Keratinocyte (primary cell): ENCODE data around the gene PSD2. TPM values are rescaled to one million over a fixed set of nuclear protein-coding genes. Genes with fewer than 3 reads are reported as not detected.

Experiments used
- DNase-seq: peaks from one replicate; pipeline ENCODE4 v3.0.0-alpha.2; 2011; ENCODE audit warnings: low read depth, missing footprints, low spot score
- FAIRE-seq: peaks from 2 replicates; lab custom pipeline; 2011; peaks lifted over from hg19 to GRCh38; lab: Jason Lieb, UNC
- H2AFZ ChIP-seq: 2 replicates; pipeline ENCODE4 v1.6.0; 2012; ENCODE audit warnings: low read length, control low read depth, inconsistent platforms; ENCODE audit not compliant: control insufficient read depth
- H3K27ac ChIP-seq: 2 replicates; pipeline ENCODE4 v1.5.1; 2011; ENCODE audit warnings: low read length; ENCODE audit not compliant: control insufficient read depth, insufficient read depth
- H3K27me3 ChIP-seq: 3 replicates; pipeline ENCODE4 v1.6.0; 2011; ENCODE audit warnings: low read length; ENCODE audit not compliant: control insufficient read depth, insufficient read depth; ENCODE audit errors: extremely low read depth
- H3K36me3 ChIP-seq, 2 experiments: 2 replicates in 1 of 2; 3 replicates in 1 of 2; pipeline ENCODE4 v1.5.1; 2011; ENCODE audit warnings: low read length in 2 of 2, mild to moderate bottlenecking in 1 of 2; ENCODE audit not compliant: control insufficient read depth in 2 of 2, insufficient read depth in 2 of 2; ENCODE audit errors: extremely low read depth in 1 of 2
- H3K4me1 ChIP-seq: 3 replicates; pipeline ENCODE4 v1.5.1; 2011; ENCODE audit warnings: low read length; ENCODE audit not compliant: control insufficient read depth, insufficient read depth; ENCODE audit errors: extremely low read depth
- H3K4me2 ChIP-seq: 3 replicates; pipeline ENCODE4 v1.6.0; 2011; ENCODE audit warnings: low read depth, low read length; ENCODE audit not compliant: control insufficient read depth, insufficient read depth; ENCODE audit errors: extremely low read depth
- H3K4me3 ChIP-seq, 3 experiments: fragments of 200-600 bp in 1 of 3; sonication (generic) in 1 of 3; 2 replicates in 2 of 3; 3 replicates in 1 of 3; pipeline ENCODE4 v1.5.1; 2011 to 2016; ENCODE audit warnings: low read length in 3 of 3, mild to moderate bottlenecking in 3 of 3, control low read depth in 2 of 3, inconsistent platforms in 1 of 3, low read depth in 1 of 3, mixed read lengths in 1 of 3, mixed run types in 1 of 3, moderate library complexity in 1 of 3; ENCODE audit not compliant: control insufficient read depth in 2 of 3, insufficient read depth in 2 of 3; ENCODE audit errors: extremely low read depth in 1 of 3
- H3K79me2 ChIP-seq: 2 replicates; pipeline ENCODE4 v1.6.0; 2012; ENCODE audit warnings: low read length; ENCODE audit not compliant: control insufficient read depth, insufficient read depth
- H3K9ac ChIP-seq: 3 replicates; pipeline ENCODE4 v1.6.0; 2011; ENCODE audit warnings: low read length; ENCODE audit not compliant: control insufficient read depth, insufficient read depth; ENCODE audit errors: extremely low read depth
- H3K9me1 ChIP-seq: 3 replicates; pipeline ENCODE4 v1.6.0; 2011; ENCODE audit warnings: low read length; ENCODE audit not compliant: control insufficient read depth, insufficient read depth; ENCODE audit errors: extremely low read depth
- H3K9me3 ChIP-seq: 2 replicates; pipeline ENCODE4 v1.5.1; 2012; ENCODE audit warnings: low read depth, low read length; ENCODE audit not compliant: control insufficient read depth
- H4K20me1 ChIP-seq: 3 replicates; pipeline ENCODE4 v1.6.0; 2011; ENCODE audit warnings: low read length; ENCODE audit not compliant: control insufficient read depth, insufficient read depth; ENCODE audit errors: extremely low read depth
- EZH2 ChIP-seq: IDR thresholded peaks from one replicate; pipeline ENCODE4 v1.6.1; 2012; ENCODE audit warnings: inconsistent platforms, mild to moderate bottlenecking, low read length, moderate library complexity
- dilution Hi-C: fragments of 300-500 bp; cut with MboI; formaldehyde crosslinking; loops from one replicate; pipeline ENCODE4 v1.7.0; 2020; ENCODE audit warnings: low sequenced_read_pairs; ENCODE audit not compliant: extremely low pct_ligation_motif_present
- polyA plus RNA-seq, 5 experiments: library from polyadenylated mRNA; depleted of rRNA in 3 of 5; stranded (reverse) in 3 of 5; stranded (forward) in 1 of 5; unstranded in 1 of 5; fragments of >200 nt; gene quantifications; 1 replicate in 1 of 5; 2 replicates in 3 of 5; 3 replicates in 1 of 5; pipeline versions ENCODE4 v1.2.1 to v1.2.3, GENCODE V29; 2011 to 2012; ENCODE audit warnings: missing spikeins in 2 of 5, low read depth in 1 of 5, low replicate concordance in 1 of 5
- TF ChIP-seq, protein P1 (sequence below), 3 experiments: IDR thresholded peaks in 1 of 3; conservative IDR thresholded peaks in 1 of 3; optimal IDR thresholded peaks in 1 of 3; 2 replicates in 2 of 3; 3 replicates in 1 of 3; pipeline versions ENCODE3 to v1.5.1; 2011; ENCODE audit warnings: low read length in 3 of 3, mild to moderate bottlenecking in 3 of 3, moderate library complexity in 2 of 3, control low read depth in 1 of 3, inconsistent platforms in 1 of 3; ENCODE audit not compliant: insufficient read depth in 2 of 3; ENCODE audit errors: extremely low read depth in 1 of 3

Gene PSD2
- polyA plus RNA-seq, 1 donor (not counting 4 experiments of a cell fraction or from before 2014, with no cell fraction given) = not detected

GRCh38 chr5:139760066-139761056 lies 35.2 kb upstream of the PSD2 start:
- Histone ChIP-seq H3K9me1 (no peaks in the 10 kb centered on the region), H3K4me1 (no peaks in the 10 kb centered on the region), H2AFZ (no peak overlapping the region), H3K79me2 (no peaks in the 10 kb centered on the region), H3K4me2 (no peak overlapping the region), H3K27ac (no peak overlapping the region), H3K36me3 (no peaks in the 10 kb centered on the region), H3K9me3 (no peaks in the 10 kb centered on the region), H3K9ac (no peak overlapping the region), H3K27me3 (peaks cover 50% of the 10 kb centered on the region), H4K20me1 (no peaks in the 10 kb centered on the region), H3K4me3 (no peak overlapping the region)
- TF ChIP-seq, protein P1, sequence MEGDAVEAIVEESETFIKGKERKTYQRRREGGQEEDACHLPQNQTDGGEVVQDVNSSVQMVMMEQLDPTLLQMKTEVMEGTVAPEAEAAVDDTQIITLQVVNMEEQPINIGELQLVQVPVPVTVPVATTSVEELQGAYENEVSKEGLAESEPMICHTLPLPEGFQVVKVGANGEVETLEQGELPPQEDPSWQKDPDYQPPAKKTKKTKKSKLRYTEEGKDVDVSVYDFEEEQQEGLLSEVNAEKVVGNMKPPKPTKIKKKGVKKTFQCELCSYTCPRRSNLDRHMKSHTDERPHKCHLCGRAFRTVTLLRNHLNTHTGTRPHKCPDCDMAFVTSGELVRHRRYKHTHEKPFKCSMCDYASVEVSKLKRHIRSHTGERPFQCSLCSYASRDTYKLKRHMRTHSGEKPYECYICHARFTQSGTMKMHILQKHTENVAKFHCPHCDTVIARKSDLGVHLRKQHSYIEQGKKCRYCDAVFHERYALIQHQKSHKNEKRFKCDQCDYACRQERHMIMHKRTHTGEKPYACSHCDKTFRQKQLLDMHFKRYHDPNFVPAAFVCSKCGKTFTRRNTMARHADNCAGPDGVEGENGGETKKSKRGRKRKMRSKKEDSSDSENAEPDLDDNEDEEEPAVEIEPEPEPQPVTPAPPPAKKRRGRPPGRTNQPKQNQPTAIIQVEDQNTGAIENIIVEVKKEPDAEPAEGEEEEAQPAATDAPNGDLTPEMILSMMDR (optimal IDR thresholded peaks at IDR 0.05 in 1 of 3, IDR thresholded peaks at IDR 0.05 in 1 of 3, conservative IDR thresholded peaks at IDR 0.05 in 1 of 3; ENCODE audit: extremely low read depth in 1 of 3, insufficient read depth in 2 of 3, low read length in 3 of 3) = no peak
- TF ChIP-seq EZH2 = no peak
- dilution Hi-C loops = no loop called here
- DNase-seq = no peak
- no peak for FAIRE-seq

DNA sequence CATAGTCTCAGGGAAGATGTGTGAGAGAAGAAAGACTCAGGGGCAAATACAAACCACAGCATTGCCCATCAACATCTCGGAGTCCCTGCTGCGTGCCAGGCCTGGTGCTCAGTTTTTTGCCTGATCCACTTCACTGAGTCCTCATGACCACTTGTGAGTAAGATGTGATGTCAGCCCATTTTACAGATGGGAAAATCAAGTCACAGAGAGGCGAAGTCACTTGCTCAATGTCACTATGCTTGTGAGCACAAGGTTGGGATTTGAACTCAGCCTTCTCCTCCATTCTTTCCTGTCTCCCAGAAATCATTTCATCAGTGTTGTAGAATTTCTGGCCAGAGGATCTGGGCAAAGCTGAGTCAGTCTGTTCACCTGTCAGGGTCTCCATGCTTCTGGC lies 34.6 kb upstream of the PSD2 start:
- Histone ChIP-seq H3K27me3 (peaks cover 43% of the 10 kb centered on the region), H3K79me2 (no peaks in the 10 kb centered on the region), H3K4me2 (no peak overlapping the region), H3K27ac (no peak overlapping the region), H3K36me3 (no peaks in the 10 kb centered on the region), H4K20me1 (no peaks in the 10 kb centered on the region), H3K4me1 (no peaks in the 10 kb centered on the region), H3K9ac (no peak overlapping the region), H3K4me3 (no peak overlapping the region), H3K9me3 (no peaks in the 10 kb centered on the region), H3K9me1 (no peaks in the 10 kb centered on the region), H2AFZ (no peak overlapping the region)
- TF ChIP-seq EZH2 = no peak
- TF ChIP-seq, protein P1 (optimal IDR thresholded peaks at IDR 0.05 in 1 of 3, IDR thresholded peaks at IDR 0.05 in 1 of 3, conservative IDR thresholded peaks at IDR 0.05 in 1 of 3; ENCODE audit: extremely low read depth in 1 of 3, insufficient read depth in 2 of 3, low read length in 3 of 3) = no peak
- DNase-seq = no peak
- no peak for FAIRE-seq
- dilution Hi-C loops = no loop called here
